HG03139 (cell line): ENCODE measurements around the gene TOMM6.
"Not testable (repeated sequence)": the region's sequence is repeated elsewhere in the genome, so short reads cannot be mapped to it uniquely, and the experiment has no call there.

Experiments used
- ATAC-seq: cut with Tn5 transposase; IDR thresholded peaks from one replicate; pipeline ENCODE4 v1.9.1; 2021; ENCODE audit not compliant: unreplicated experiment

Gene TOMM6

DNA sequence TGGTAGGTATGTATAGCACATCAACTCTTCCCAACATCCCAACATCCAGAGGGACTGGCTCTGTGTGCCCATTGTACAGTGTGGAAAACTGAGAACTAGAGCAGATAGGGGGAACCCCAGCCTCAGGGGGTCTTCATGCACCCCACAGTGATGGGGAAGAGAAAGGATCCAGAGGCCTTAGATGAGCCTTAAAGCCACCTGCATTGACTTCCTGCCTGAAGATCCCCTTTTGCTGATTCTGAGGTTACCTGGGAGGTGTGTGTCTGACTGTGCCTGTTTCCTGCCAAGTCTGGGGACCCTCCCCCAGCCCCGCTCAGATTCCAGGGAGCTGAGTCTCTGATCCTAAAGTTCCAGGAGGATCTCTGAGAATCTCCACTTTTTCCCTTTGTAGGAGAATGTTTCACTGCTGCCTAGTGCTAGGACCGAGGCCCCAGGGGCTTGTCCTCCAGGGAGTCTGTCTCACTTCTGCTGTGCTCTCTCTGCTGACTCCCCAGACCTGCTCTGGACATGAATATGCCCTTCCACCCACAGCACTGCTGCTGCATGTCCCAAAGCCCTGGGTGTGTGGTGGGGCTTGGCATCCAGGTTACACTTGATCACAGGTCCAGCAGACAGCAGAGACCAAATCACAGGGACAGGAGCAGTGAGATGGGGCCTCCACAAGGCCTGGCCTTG is 27.5 kb upstream of the TOMM6 start:
- no peak for ATAC-seq

DNA sequence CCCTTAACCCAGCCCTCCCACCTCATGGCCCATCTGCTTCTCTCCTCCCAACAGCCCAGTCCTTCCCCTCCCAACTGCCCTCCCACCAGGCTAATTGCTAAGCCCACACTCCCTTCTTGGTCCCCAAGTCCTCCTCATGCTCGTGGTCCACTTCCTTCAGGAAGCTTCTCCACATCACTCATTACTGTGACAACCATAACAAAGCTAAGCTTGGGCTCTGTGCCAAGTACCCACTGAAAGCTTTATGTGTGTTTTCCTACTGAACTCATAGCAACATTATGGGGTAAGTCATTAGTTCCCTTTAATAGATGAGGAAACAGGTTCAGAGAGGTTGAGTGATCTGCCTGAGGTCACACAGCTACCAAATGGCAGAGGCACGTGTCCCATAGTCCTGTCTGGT is 24.0 kb upstream of the TOMM6 start:
- no peak for ATAC-seq

- not testable (repeated sequence) for ATAC-seq
These were observed 21.3 kb upstream of the TOMM6 start for GRCh38 chr6:41766043-41766664.

- ATAC-seq, result no peak
These were observed 20.2 kb upstream of the TOMM6 start for GRCh38 chr6:41767112-41767833.

- no peak for ATAC-seq
These were observed 18.8 kb upstream of the TOMM6 start for GRCh38 chr6:41768545-41769308.

GRCh38 chr6:41769376-41769775 is 18.1 kb upstream of the TOMM6 start:
- no peak for ATAC-seq

DNA sequence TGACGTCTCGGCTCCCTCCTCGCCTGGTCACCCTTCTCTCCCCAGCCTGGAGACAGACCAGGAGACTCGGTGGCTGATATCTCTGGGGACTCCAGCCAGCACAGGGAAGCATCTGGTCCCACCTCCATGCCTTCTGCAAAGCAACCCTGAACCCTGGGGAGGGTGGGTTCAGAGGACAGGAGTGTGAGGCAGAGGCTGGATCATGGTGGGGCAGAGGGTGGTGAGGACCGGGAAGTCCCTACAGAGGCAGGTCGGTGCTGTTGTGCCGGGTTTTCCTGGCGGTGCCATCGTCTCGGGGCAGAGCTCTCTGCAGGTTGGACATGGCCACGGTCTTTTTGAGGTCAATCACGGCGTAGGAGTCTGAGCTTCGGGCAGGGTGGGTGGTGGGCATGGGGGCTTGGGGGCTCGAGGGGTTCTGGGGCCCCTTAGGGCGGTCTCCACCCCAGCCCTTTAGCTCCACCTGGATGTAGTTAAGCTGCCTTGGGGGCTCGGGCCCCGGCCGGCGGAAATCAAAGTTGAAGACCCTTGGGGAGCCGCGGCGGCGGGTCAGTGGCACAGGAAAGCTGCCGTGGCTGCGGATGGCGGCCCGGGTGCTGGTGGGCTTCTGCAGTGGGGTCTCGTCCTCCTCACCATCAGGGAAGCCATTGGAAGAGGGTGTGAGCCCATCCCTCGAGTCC is 17.0 kb upstream of the TOMM6 start:
- ATAC-seq, result no peak

DNA sequence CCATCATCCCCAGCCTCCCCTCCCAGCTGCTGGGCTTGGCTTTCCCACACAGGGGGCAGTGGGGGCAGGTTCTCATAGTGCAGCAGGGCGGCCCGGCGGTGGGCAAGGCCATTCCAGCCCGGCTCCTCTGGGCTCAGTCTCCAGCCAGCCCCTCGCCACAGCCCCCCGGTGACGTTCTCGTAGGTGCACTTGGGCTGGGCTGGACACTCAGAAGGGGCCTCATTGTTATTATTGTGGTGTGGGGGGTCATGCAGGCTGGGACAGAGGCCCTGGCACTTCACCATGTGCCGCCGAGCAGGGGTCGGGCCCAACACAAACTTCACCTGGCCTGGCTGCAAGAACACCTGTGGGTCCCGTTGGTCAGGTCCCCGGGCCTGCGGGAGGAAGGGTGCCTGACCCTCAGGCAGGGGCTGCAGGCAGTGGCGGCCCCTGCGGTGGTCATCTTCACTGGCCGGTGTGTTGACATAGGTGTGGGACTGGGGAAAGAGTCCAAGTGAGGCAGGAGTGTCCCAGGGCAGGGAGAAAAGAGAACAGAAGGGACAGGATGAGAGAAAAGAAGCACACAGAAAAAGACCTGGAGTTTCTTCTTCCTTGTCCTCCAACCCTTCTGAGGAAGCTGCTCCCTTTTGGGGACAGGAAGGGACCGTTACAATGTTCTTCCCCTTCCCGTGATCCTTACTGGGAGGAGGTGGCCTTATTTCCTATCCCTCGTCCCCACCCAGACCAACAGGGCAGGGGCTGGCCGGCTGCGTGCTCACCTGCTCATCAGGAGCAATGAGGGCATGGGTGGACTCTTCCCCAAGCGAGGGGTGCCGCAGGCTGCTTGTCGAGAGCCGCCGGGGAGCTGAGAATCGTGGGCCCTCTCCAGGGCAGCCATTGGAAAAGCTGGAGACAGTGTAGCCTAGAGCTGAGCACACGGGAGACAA is 16.2 kb upstream of the TOMM6 start:
- ATAC-seq, result no peak

- ATAC-seq, result no peak
These were observed 12.7 kb upstream of the TOMM6 start for GRCh38 chr6:41774841-41775240.

DNA sequence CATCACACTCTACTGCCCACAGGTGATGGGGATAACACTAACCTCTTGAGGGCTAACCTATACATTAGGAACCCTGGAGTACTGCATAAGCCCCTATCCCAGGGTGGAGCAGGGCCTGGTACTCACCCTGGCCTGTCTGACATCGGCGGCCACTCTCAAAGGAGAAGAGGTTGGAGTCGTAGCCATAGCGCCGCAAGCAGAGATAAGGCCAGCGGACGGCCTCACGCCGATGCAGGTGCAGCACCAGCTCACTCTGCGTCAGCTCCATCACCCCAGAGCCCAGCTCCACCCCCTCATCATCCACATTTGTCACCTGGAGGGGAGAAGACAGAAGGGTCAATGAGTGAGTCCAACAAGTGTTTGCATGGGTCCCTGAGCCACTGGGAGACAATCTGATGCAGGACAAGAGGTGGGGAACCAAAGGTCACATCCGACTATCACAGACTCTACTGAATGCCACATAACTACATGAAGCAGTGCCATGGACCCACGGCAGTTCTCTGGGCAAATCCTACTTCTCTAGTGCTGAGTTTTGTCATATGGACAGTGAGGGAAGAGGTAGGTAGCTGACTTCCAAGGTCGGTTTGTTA is 12.1 kb upstream of the TOMM6 start:
- no peak for ATAC-seq

GRCh38 chr6:41777551-41778285 is 9.8 kb upstream of the TOMM6 start:
- ATAC-seq, result no peak

GRCh38 chr6:41778895-41779294 is 8.6 kb upstream of the TOMM6 start:
- ATAC-seq, result no peak

DNA sequence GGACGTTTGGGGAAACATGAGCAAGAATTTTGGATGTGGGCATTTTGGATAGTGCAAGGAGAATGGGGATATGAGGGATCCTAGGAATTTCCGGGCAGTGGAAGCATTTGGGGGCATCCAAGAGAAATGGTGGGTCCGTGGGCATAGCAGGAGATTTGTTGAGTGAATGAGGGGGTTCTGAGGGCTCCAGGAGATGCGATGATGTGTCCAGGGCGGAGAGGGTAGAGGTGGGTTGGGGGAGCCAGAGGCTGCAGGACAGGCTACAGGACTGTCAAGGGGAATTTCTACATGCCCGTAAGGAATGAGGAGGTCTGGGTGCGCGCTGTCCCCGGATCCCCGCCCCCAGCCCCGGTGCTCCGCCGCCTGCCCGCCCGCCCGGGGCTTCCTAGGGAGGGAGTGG is 8.2 kb upstream of the TOMM6 start:
- ATAC-seq, result no peak

GRCh38 chr6:41779788-41780550 is 7.5 kb upstream of the TOMM6 start, which contains the start of gene FRS3:
Gene FRS3, minus strand, starts transcription at chr6:41779900. Its CDS starts 2,913 bp downstream, at chr6:41776987.
- ATAC-seq, result peak; percentile 85

- ATAC-seq, result no peak
These were observed 6.7 kb upstream of the TOMM6 start, which contains the start of gene PRICKLE4 for GRCh38 chr6:41780551-41781365. Gene PRICKLE4, plus strand, starts transcription at chr6:41780782. Its CDS starts 2,692 bp downstream, at chr6:41783474.

- no peak for ATAC-seq
These were observed 6.1 kb upstream of the TOMM6 start for GRCh38 chr6:41781366-41781730.
